Gastroesophageal sphincter (tissue), 3 donors: ENCODE measurements around the gene DIAPH2.

ENCODE experiments used
- EP300 ChIP-seq: sonication (generic); formaldehyde crosslinking; IDR thresholded peaks from one replicate; pipeline ENCODE4 v1.6.1; 2017; ENCODE audit warnings: antibody characterized with exemption, mild to moderate bottlenecking
- POLR2A ChIP-seq, 2 donors: fragments of 450-650 bp; IDR thresholded peaks; one replicate each; pipeline ENCODE4 v1.6.1; 2017; ENCODE audit warnings: antibody characterized with exemption in 2 of 2, mild to moderate bottlenecking in 2 of 2, moderate library complexity in 1 of 2
- TF ChIP-seq, protein P1 (sequence below), 4 experiments: fragments of 200-600 bp in 2 of 4; fragments of 450-650 bp in 2 of 4; sonication (generic) in 1 of 4; IDR thresholded peaks; one replicate each; pipeline ENCODE4 v1.5.1; 2017 to 2019; ENCODE audit warnings: antibody characterized with exemption in 4 of 4, mild to moderate bottlenecking in 2 of 4, moderate library complexity in 2 of 4

DNA sequence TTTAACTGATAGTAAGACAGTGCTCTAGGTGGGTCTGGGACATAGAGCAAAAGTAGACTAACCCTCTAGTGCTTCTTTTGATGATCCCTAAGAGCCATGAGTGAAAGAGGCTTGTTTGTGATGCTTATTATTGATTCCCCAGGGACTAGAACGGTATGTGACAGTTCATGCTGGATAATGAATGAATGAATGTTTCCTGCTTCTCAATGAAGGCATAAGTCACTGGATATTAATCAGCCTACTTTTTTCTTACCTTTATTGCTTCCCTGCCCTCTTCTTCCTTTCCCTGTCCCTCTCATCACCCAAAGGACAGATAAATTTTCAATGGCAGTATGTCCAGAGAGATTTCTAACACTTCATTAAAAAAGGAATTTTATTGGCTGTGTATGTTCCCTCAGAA, 685.3 kb downstream of the DIAPH2 start:
- TF ChIP-seq, protein P1, sequence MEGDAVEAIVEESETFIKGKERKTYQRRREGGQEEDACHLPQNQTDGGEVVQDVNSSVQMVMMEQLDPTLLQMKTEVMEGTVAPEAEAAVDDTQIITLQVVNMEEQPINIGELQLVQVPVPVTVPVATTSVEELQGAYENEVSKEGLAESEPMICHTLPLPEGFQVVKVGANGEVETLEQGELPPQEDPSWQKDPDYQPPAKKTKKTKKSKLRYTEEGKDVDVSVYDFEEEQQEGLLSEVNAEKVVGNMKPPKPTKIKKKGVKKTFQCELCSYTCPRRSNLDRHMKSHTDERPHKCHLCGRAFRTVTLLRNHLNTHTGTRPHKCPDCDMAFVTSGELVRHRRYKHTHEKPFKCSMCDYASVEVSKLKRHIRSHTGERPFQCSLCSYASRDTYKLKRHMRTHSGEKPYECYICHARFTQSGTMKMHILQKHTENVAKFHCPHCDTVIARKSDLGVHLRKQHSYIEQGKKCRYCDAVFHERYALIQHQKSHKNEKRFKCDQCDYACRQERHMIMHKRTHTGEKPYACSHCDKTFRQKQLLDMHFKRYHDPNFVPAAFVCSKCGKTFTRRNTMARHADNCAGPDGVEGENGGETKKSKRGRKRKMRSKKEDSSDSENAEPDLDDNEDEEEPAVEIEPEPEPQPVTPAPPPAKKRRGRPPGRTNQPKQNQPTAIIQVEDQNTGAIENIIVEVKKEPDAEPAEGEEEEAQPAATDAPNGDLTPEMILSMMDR (IDR thresholded peaks at IDR 0.05) = no peak
- TF ChIP-seq POLR2A (IDR thresholded peaks at IDR 0.05) (no peak), EP300 (no peak)
